Astrocyte (in vitro differentiated cells and primary cell): ENCODE data around the gene PXDC1.

Experiments used
- EZH2 ChIP-seq: IDR thresholded peaks from 2 replicates; pipeline ENCODE4 v1.6.1; 2012; ENCODE audit warnings: mild to moderate bottlenecking, low read length, inconsistent platforms; ENCODE audit not compliant: insufficient read depth
- TF ChIP-seq, protein P1 (sequence below): IDR thresholded peaks from 2 replicates; pipeline ENCODE4 v1.5.1; 2011; ENCODE audit warnings: low read depth, mild to moderate bottlenecking, inconsistent platforms, low read length, moderate library complexity; ENCODE audit not compliant: insufficient read depth

- TF ChIP-seq, protein P1, sequence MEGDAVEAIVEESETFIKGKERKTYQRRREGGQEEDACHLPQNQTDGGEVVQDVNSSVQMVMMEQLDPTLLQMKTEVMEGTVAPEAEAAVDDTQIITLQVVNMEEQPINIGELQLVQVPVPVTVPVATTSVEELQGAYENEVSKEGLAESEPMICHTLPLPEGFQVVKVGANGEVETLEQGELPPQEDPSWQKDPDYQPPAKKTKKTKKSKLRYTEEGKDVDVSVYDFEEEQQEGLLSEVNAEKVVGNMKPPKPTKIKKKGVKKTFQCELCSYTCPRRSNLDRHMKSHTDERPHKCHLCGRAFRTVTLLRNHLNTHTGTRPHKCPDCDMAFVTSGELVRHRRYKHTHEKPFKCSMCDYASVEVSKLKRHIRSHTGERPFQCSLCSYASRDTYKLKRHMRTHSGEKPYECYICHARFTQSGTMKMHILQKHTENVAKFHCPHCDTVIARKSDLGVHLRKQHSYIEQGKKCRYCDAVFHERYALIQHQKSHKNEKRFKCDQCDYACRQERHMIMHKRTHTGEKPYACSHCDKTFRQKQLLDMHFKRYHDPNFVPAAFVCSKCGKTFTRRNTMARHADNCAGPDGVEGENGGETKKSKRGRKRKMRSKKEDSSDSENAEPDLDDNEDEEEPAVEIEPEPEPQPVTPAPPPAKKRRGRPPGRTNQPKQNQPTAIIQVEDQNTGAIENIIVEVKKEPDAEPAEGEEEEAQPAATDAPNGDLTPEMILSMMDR: no peak
- no peak for TF ChIP-seq EZH2
These were observed 41.1 kb downstream of the PXDC1 start for GRCh38 chr6:3710403-3710802.
